ENCODE results near the gene GRHL1.

GRHL1 gene

DNA sequence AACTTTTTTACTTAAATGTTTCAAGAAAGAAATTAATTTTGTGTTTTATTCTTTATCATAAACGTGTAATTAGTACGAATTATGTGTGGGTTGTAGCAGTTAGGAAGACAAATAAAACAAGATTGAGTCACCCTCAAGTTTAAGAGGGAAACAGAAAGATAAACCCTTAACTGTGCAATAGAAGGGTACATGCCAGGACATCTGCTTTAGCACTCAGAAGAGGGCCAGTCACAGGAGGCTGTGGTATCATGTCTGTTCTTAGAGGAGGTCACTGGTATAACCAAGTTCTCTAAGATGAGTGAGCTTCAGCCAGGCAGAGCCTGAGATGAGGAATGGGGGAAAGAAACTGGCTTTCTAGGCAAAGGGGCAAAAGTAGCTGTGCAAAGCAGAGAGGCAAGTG, 42.4 kb upstream of the GRHL1 start:
- Histone ChIP-seq H2BK12ac (ENCODE audit: low read length) (no peak overlapping the region), H3K4me1 (ENCODE audit: control insufficient read depth in 1 of 2, insufficient read depth in 2 of 2, low read length in 2 of 2) (no peaks in the 10 kb centered on the region), H4K91ac (ENCODE audit: low read depth, low read length) (no peak overlapping the region), H3K14ac (ENCODE audit: low read length) (no peak overlapping the region), H2AK5ac (ENCODE audit: low read length) (no peak overlapping the region), H3K4ac (ENCODE audit: low read depth, low read length) (no peak overlapping the region), H3K27me3 (ENCODE audit: insufficient read depth, low read length) (no peaks in the 10 kb centered on the region), H4K12ac (ENCODE audit: low read depth, low read length) (no peak overlapping the region), H2AFZ (ENCODE audit: insufficient read depth, low read length, poor library complexity) (no peak overlapping the region), H3K4me3 (ENCODE audit: low read depth, low read length) (no peak overlapping the region), H3K27ac (ENCODE audit: low read depth, low read length) (no peak overlapping the region), H3K79me2 (ENCODE audit: control insufficient read depth, insufficient read depth, low read length, poor library complexity) (no peaks in the 10 kb centered on the region), H2BK5ac (ENCODE audit: low read depth, low read length, poor library complexity) (no peak overlapping the region), H3K4me2 (ENCODE audit: low read length) (no peak overlapping the region), H3K18ac (ENCODE audit: low read length) (no peak overlapping the region), H3K9ac (ENCODE audit: low read length) (no peak overlapping the region), H3K79me1 (ENCODE audit: low read length) (no peaks in the 10 kb centered on the region), H3K23ac (ENCODE audit: low read length) (no peak overlapping the region), H3K36me3 (ENCODE audit: control insufficient read depth in 1 of 2, insufficient read depth in 2 of 2, low read length in 2 of 2) (peaks cover 0 to 2% of the 10 kb centered on the region in 2 experiments), H4K8ac (ENCODE audit: low read depth, low read length) (no peak overlapping the region), H2BK120ac (ENCODE audit: insufficient read depth, low read length, poor library complexity) (no peak overlapping the region), H3K9me3 (ENCODE audit: insufficient read depth, low read depth, low read length) (peaks cover 2% of the 10 kb centered on the region)
- no peak for DNase-seq
- no CpG with 5 or more reads among the region's 2 CpGs for WGBS (ENCODE audit: extremely low coverage, insufficient coverage, insufficient read length)

DNA sequence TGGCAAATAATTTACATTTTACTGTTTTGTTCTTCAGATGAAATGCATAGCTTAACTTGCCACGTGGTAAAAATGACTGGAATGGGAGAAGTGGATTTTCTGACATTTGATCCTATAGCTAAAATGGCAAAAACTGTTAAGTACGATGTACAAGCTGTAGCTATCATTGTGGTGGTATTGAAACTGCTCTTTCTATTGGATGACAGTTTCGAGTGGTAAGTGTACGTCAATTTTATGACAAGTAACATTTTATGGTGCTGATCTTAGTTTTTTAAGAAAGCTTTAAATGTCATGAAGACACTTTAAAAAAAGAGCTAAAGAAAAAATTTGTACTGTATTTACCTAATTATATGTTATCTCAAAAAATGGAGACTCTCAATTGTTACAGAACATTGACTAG, 40.8 kb upstream of the GRHL1 start:
- Histone ChIP-seq H2BK5ac (ENCODE audit: low read depth, low read length, poor library complexity) (no peak overlapping the region), H3K4me2 (ENCODE audit: low read length) (no peak overlapping the region), H2AK5ac (ENCODE audit: low read length) (no peak overlapping the region), H3K27ac (ENCODE audit: low read depth, low read length) (no peak overlapping the region), H3K14ac (ENCODE audit: low read length) (no peak overlapping the region), H3K4me1 (ENCODE audit: control insufficient read depth in 1 of 2, insufficient read depth in 2 of 2, low read length in 2 of 2) (peaks cover 0 to 2% of the 10 kb centered on the region in 2 experiments), H3K23ac (ENCODE audit: low read length) (no peak overlapping the region), H4K12ac (ENCODE audit: low read depth, low read length) (no peak overlapping the region), H3K4ac (ENCODE audit: low read depth, low read length) (no peak overlapping the region), H3K79me1 (ENCODE audit: low read length) (no peaks in the 10 kb centered on the region), H3K9ac (ENCODE audit: low read length) (no peak overlapping the region), H2AFZ (ENCODE audit: insufficient read depth, low read length, poor library complexity) (no peak overlapping the region), H3K36me3 (ENCODE audit: control insufficient read depth in 1 of 2, insufficient read depth in 2 of 2, low read length in 2 of 2) (peaks cover 0 to 2% of the 10 kb centered on the region in 2 experiments), H3K4me3 (ENCODE audit: low read depth, low read length) (no peak overlapping the region), H3K9me3 (ENCODE audit: insufficient read depth, low read depth, low read length) (peaks cover 2% of the 10 kb centered on the region), H3K27me3 (ENCODE audit: insufficient read depth, low read length) (no peaks in the 10 kb centered on the region), H2BK120ac (ENCODE audit: insufficient read depth, low read length, poor library complexity) (no peak overlapping the region), H3K79me2 (ENCODE audit: control insufficient read depth, insufficient read depth, low read length, poor library complexity) (no peaks in the 10 kb centered on the region), H4K91ac (ENCODE audit: low read depth, low read length) (no peak overlapping the region), H4K8ac (ENCODE audit: low read depth, low read length) (no peak overlapping the region), H3K18ac (ENCODE audit: low read length) (no peak overlapping the region), H2BK12ac (ENCODE audit: low read length) (no peak overlapping the region)
- DNase-seq: no peak
- WGBS (ENCODE audit: extremely low coverage, insufficient coverage, insufficient read length): no CpG with 5 or more reads among the region's 4 CpGs

DNA sequence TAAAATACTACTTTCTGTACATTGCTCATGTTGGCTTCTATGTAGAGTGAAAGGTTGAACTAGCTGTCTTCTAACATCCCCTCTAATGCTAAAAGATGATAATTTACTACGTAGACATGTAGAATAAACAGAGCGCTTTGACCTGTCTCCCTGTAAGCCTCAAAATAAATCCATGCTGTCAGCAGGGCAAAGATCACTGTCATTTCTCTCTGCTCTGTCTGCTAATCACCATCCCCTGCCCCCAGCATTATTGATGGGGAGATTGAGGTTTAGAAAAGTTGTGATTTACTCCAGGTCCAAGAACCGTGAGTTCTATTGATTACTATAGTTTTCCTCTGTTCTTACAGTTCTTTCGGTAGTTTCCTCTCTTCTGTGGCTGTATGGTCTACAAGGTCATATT, 39.0 kb upstream of the GRHL1 start:
- H3K27ac ChIP-seq (ENCODE audit: low read depth, low read length): no peak overlapping the region
- H2AFZ ChIP-seq (ENCODE audit: insufficient read depth, low read length, poor library complexity): no peak overlapping the region
- H4K91ac ChIP-seq (ENCODE audit: low read depth, low read length): no peak overlapping the region
- WGBS (ENCODE audit: extremely low coverage, insufficient coverage, insufficient read length): no CpG with 5 or more reads among the region's 4 CpGs
- no peak overlapping the region for H2BK12ac ChIP-seq (ENCODE audit: low read length)
- no peak overlapping the region for H2BK120ac ChIP-seq (ENCODE audit: insufficient read depth, low read length, poor library complexity)
- H3K9me3 ChIP-seq (ENCODE audit: insufficient read depth, low read depth, low read length): no peaks in the 10 kb centered on the region
- H3K79me2 ChIP-seq (ENCODE audit: control insufficient read depth, insufficient read depth, low read length, poor library complexity): no peaks in the 10 kb centered on the region
- no peak overlapping the region for H3K14ac ChIP-seq (ENCODE audit: low read length)
- peaks cover 0 to 2% of the 10 kb centered on the region in 2 experiments for H3K4me1 ChIP-seq (ENCODE audit: control insufficient read depth in 1 of 2, insufficient read depth in 2 of 2, low read length in 2 of 2)
- no peak overlapping the region for H3K18ac ChIP-seq (ENCODE audit: low read length)
- DNase-seq: no peak
- H4K8ac ChIP-seq (ENCODE audit: low read depth, low read length): no peak overlapping the region
- H2BK5ac ChIP-seq (ENCODE audit: low read depth, low read length, poor library complexity): no peak overlapping the region
- no peaks in the 10 kb centered on the region for H3K27me3 ChIP-seq (ENCODE audit: insufficient read depth, low read length)
- H3K4me3 ChIP-seq (ENCODE audit: low read depth, low read length): no peak overlapping the region
- no peak overlapping the region for H3K23ac ChIP-seq (ENCODE audit: low read length)
- no peak overlapping the region for H3K9ac ChIP-seq (ENCODE audit: low read length)
- H3K4me2 ChIP-seq (ENCODE audit: low read length): no peak overlapping the region
- H2AK5ac ChIP-seq (ENCODE audit: low read length): no peak overlapping the region
- no peaks in the 10 kb centered on the region for H3K79me1 ChIP-seq (ENCODE audit: low read length)
- no peak overlapping the region for H3K4ac ChIP-seq (ENCODE audit: low read depth, low read length)
- no peak overlapping the region for H4K12ac ChIP-seq (ENCODE audit: low read depth, low read length)
- H3K36me3 ChIP-seq (ENCODE audit: control insufficient read depth in 1 of 2, insufficient read depth in 2 of 2, low read length in 2 of 2): peaks cover 2 to 3% of the 10 kb centered on the region in 2 experiments

DNA sequence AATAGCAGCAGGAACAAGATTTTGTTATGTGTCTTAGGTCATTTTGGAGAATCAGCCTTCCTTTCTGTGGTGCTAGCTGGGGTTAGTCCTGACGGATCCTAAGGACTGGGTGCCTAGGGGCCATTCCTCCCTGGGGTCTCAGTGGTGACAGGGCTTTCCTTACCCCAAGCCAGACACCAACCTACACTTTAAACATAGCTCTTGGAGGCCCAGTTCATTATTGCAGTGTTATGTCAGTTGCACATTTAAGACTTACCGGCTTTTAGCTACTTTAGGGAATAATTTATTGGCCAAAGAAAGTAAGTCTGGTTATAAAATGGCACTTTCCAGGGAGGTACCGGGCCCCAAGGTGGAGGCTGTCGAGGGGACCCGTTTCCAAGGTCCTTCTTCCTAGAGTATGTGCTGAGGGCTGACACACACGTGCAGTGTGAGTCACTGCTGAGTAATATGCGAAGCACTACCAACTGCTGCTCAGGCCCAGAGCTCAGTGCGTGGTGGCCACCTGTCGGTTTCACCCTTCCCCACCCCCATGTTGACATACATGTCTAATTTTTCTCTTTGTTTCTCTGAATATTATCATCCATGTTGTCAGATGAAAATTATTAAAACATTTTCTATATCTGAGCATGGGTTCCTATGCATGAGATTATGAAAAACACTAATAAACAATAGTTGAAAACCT, 37.0 kb upstream of the GRHL1 start:
- DNase-seq: peak; percentile 70 to 77
- peaks cover 0 to 2% of the 10 kb centered on the region in 2 experiments for H3K4me1 ChIP-seq (ENCODE audit: control insufficient read depth in 1 of 2, insufficient read depth in 2 of 2, low read length in 2 of 2)
- H3K18ac ChIP-seq (ENCODE audit: low read length): no peak overlapping the region
- H2BK12ac ChIP-seq (ENCODE audit: low read length): no peak overlapping the region
- no CpG with 5 or more reads among the region's 9 CpGs for WGBS (ENCODE audit: extremely low coverage, insufficient coverage, insufficient read length)
- H3K79me2 ChIP-seq (ENCODE audit: control insufficient read depth, insufficient read depth, low read length, poor library complexity): no peaks in the 10 kb centered on the region
- H2AK5ac ChIP-seq (ENCODE audit: low read length): peak overlapping the region; percentile 86
- H3K4ac ChIP-seq (ENCODE audit: low read depth, low read length): no peak overlapping the region
- no peak overlapping the region for H3K14ac ChIP-seq (ENCODE audit: low read length)
- H4K91ac ChIP-seq (ENCODE audit: low read depth, low read length): peak overlapping the region; percentile 5
- no peak overlapping the region for H3K27ac ChIP-seq (ENCODE audit: low read depth, low read length)
- no peak overlapping the region for H3K23ac ChIP-seq (ENCODE audit: low read length)
- peak overlapping the region; percentile 66 for H4K8ac ChIP-seq (ENCODE audit: low read depth, low read length)
- H3K4me2 ChIP-seq (ENCODE audit: low read length): no peak overlapping the region
- no peak overlapping the region for H2AFZ ChIP-seq (ENCODE audit: insufficient read depth, low read length, poor library complexity)
- no peaks in the 10 kb centered on the region for H3K27me3 ChIP-seq (ENCODE audit: insufficient read depth, low read length)
- H3K36me3 ChIP-seq (ENCODE audit: control insufficient read depth in 1 of 2, insufficient read depth in 2 of 2, low read length in 2 of 2): peaks cover 3 to 4% of the 10 kb centered on the region in 2 experiments
- H3K4me3 ChIP-seq (ENCODE audit: low read depth, low read length): no peak overlapping the region
- no peak overlapping the region for H2BK120ac ChIP-seq (ENCODE audit: insufficient read depth, low read length, poor library complexity)
- H3K79me1 ChIP-seq (ENCODE audit: low read length): no peaks in the 10 kb centered on the region
- peak overlapping the region; percentile 2 for H4K12ac ChIP-seq (ENCODE audit: low read depth, low read length)
- H2BK5ac ChIP-seq (ENCODE audit: low read depth, low read length, poor library complexity): no peak overlapping the region
- H3K9me3 ChIP-seq (ENCODE audit: insufficient read depth, low read depth, low read length): no peaks in the 10 kb centered on the region
- no peak overlapping the region for H3K9ac ChIP-seq (ENCODE audit: low read length)

Data from trophoblast cell (in vitro differentiated cells and primary cell).